K562 (cell line): Measurements from ENCODE around the gene NME7. TPM values are rescaled to one million over a fixed set of nuclear protein-coding genes. Genes with fewer than 3 reads are reported as not detected.
A peak's percentile ranks its signal among the peaks of the same experiment; 100 is the strongest.

Experiments
- ATAC-seq: fragments of 200-7000 bp; cut with Tn5 transposase; 3 replicates; pipeline ENCODE4 v1.9.1; 2020; ENCODE audit warnings: moderate library complexity
- BruUV-seq: library from RNA; stranded (reverse); fragments of 400-500 nt; replicated peaks from 2 replicates; lab custom pipeline; 2021; lab: Mats Ljungman, UMichigan
- CTCF ChIA-PET: fragments of 300-600 bp; formaldehyde crosslinking; extraction: SDS; loops from one replicate; lab custom pipeline; 2021; ENCODE audit warnings: low intra/inter-chr PET ratio; lab: Yijun Ruan, JAX
- POLR2A ChIA-PET: fragments of 300-600, 350-650 bp; sonication (Branson Sonifier 250); formaldehyde crosslinking; extraction: SDS; loops from one replicate; lab custom pipeline; 2021; ENCODE audit warnings: antibody characterized with exemption, inconsistent platforms; lab: Yijun Ruan, JAX
- DNase-seq, 4 experiments: peaks; one replicate each; pipeline versions ENCODE4 v3.0.0 to v3.0.0-alpha.2; 2011 to 2018; ENCODE audit warnings: low spot score in 3 of 4, mixed read lengths in 3 of 4; ENCODE audit errors: extremely low read depth in 1 of 4
- FAIRE-seq: peaks from 2 replicates; lab custom pipeline; 2011; peaks lifted over from hg19 to GRCh38; lab: Jason Lieb, UNC
- H2AFZ ChIP-seq: 2 replicates; pipeline ENCODE4 v1.6.0; 2011; ENCODE audit warnings: low read depth, low read length, control low read depth, inconsistent platforms
- H3K27ac ChIP-seq: fragments of 200-600 bp; 3 replicates; pipeline ENCODE4 v1.8.0; 2011; ENCODE audit warnings: low read depth, mild to moderate bottlenecking, control low read depth, inconsistent platforms, low read length, moderate library complexity, mixed read lengths; ENCODE audit errors: extremely low read depth
- H3K27me3 ChIP-seq, 2 experiments: fragments of 300-600 bp in 1 of 2; 2 replicates in 1 of 2; 3 replicates in 1 of 2; pipeline versions ENCODE4 v1.6.0 to v1.8.0; 2011; ENCODE audit warnings: inconsistent platforms in 2 of 2, low read length in 2 of 2, mild to moderate bottlenecking in 1 of 2, mixed read lengths in 1 of 2, moderate library complexity in 1 of 2; ENCODE audit not compliant: control insufficient read depth in 2 of 2, insufficient read depth in 2 of 2
- H3K36me3 ChIP-seq: fragments of 300-600 bp; 3 replicates; pipeline ENCODE4 v1.8.0; 2011; ENCODE audit warnings: mild to moderate bottlenecking, low read length, inconsistent platforms; ENCODE audit not compliant: control insufficient read depth, insufficient read depth
- H3K4me1 ChIP-seq, 2 experiments: fragments of 200-600 bp in 1 of 2; replicated peaks in 1 of 2; 2 replicates in 1 of 2; 3 replicates in 1 of 2; pipeline versions ENCODE4 v1.5.1 to v1.8.0; 2011; ENCODE audit warnings: inconsistent platforms in 2 of 2, low read length in 2 of 2, mild to moderate bottlenecking in 1 of 2, mixed read lengths in 1 of 2, moderate library complexity in 1 of 2; ENCODE audit not compliant: control insufficient read depth in 2 of 2, insufficient read depth in 2 of 2
- H3K4me2 ChIP-seq: 2 replicates; pipeline ENCODE4 v1.6.1; 2011; ENCODE audit warnings: low read length, control low read depth, inconsistent platforms, mixed read lengths; ENCODE audit not compliant: insufficient read depth
- H3K4me3 ChIP-seq: fragments of 200-600 bp; sonication (generic), shearing (Covaris generic); 2 replicates; pipeline ENCODE4 v1.5.1; 2016; ENCODE audit warnings: control low read depth, inconsistent platforms
- H3K79me2 ChIP-seq: fragments of 200-600 bp; 3 replicates; pipeline ENCODE4 v1.8.0; 2011; ENCODE audit warnings: low read length, inconsistent platforms; ENCODE audit not compliant: control insufficient read depth, insufficient read depth
- H3K9ac ChIP-seq, 2 experiments: 2 replicates each; pipeline versions ENCODE4 v1.6.0 to v1.6.1; 2011; ENCODE audit warnings: low read depth in 2 of 2, low read length in 2 of 2, control low read depth in 1 of 2, inconsistent platforms in 1 of 2, mild to moderate bottlenecking in 1 of 2, mixed read lengths in 1 of 2; ENCODE audit not compliant: insufficient read depth in 1 of 2
- H3K9me1 ChIP-seq: one replicate; pipeline ENCODE4 v1.6.0; 2011; ENCODE audit warnings: inconsistent platforms, mild to moderate bottlenecking, low read length, moderate library complexity; ENCODE audit not compliant: control insufficient read depth, insufficient read depth
- H3K9me3 ChIP-seq: replicated peaks from 2 replicates; pipeline ENCODE4 v1.5.1; 2011; ENCODE audit warnings: low read depth, low read length, inconsistent platforms; ENCODE audit not compliant: control insufficient read depth, insufficient read depth
- H4K20me1 ChIP-seq: replicated peaks from 2 replicates; pipeline ENCODE4 v1.6.1; 2011; ENCODE audit warnings: low read length, inconsistent platforms, mixed read lengths; ENCODE audit not compliant: control insufficient read depth, insufficient read depth
- CEBPB ChIP-seq: fragments of 450-650 bp; IDR thresholded peaks from 2 replicates; pipeline ENCODE4 v1.6.1; 2016; ENCODE audit warnings: missing genetic modification characterization, missing compliant biosample characterization
- CREB1 ChIP-seq, 2 experiments: sonication (generic) in 1 of 2; formaldehyde crosslinking in 1 of 2; IDR thresholded peaks; 2 replicates each; pipeline versions ENCODE4 v1.6.1 to v1.8.0; 2012 to 2022; ENCODE audit warnings: inconsistent platforms in 1 of 2, mild to moderate bottlenecking in 1 of 2, missing genetic modification reagents in 1 of 2, moderate library complexity in 1 of 2
- HDGF ChIP-seq: fragments of 450-650 bp; IDR thresholded peaks from 2 replicates; pipeline ENCODE4 v1.6.1; 2016
- PHB2 ChIP-seq: fragments of 450-650 bp; IDR thresholded peaks from 2 replicates; pipeline ENCODE4 v1.6.1; 2017; ENCODE audit warnings: low read depth
- POLR2A ChIP-seq: fragments of 450-650 bp; conservative IDR thresholded peaks from 2 replicates; pipeline ENCODE4 v1.6.1; 2016
- THRB ChIP-seq: fragments of 450-650 bp; formaldehyde crosslinking; conservative IDR thresholded peaks from 2 replicates; pipeline ENCODE4 v1.4.0; 2022; ENCODE audit warnings: mild to moderate bottlenecking, missing genetic modification characterization
- WGBS: fragments of 100-300 bp; shearing (Covaris generic); methylation state at CpG from one replicate; pipeline ENCODE4 v1.1.6; 2016; ENCODE audit warnings: low coverage, mixed read lengths; ENCODE audit not compliant: insufficient coverage; ENCODE audit errors: missing lambda C conversion rate; 5-methylcytosine and 5-hydroxymethylcytosine counted together
- in situ Hi-C: fragments of 300-500 bp; cut with MboI; formaldehyde crosslinking; loops from 4 replicates; pipeline ENCODE4 v1.15.0; 2018; ENCODE audit warnings: inconsistent platforms, mixed read lengths
- intact Hi-C: fragments of 100-400 bp; cut with micrococcal nuclease; formaldehyde crosslinking; loops from 2 replicates; pipeline ENCODE4 v1.14.2; 2022
- polyA plus RNA-seq, 8 experiments: library from polyadenylated mRNA; depleted of rRNA in 4 of 8; stranded (reverse) in 5 of 8; unstranded in 3 of 8; fragments of >200 nt; fragmentation: Nextera tagmentation in 2 of 8; fragmentation: Illumina TruSeq in 1 of 8; extraction: Ambion mirVana in 2 of 8; extraction: Trizol in 1 of 8; gene quantifications; 2 replicates each; pipeline versions ENCODE4 v1.2.1 to v1.2.3, GENCODE V29; 2011 to 2014; ENCODE audit warnings: inconsistent platforms in 1 of 8, missing spikeins in 1 of 8
- total RNA-seq, 7 experiments: library from RNA; depleted of rRNA in 6 of 7; stranded (reverse); fragments of >200 nt in 6 of 7; fragmentation: Illumina TruSeq in 2 of 7; extraction: Trizol in 2 of 7; gene quantifications; 2 replicates each; pipeline versions ENCODE4 v1.2.1 to v1.2.3, GENCODE V29; 2011 to 2021; ENCODE audit warnings: low replicate concordance in 1 of 7

Gene NME7
- total and polyA plus RNA-seq, 9 of the 15 experiments (the other 6 are each of a cell fraction or from before 2014, with no cell fraction given), result 7.9 to 43.2 (median 23.9) TPM

GRCh38 chr1:169112241-169112640 is 255.4 kb downstream of the NME7 start (continued):
- TF ChIP-seq CEBPB (tag), result peak; percentile 46
- TF ChIP-seq HDGF, result no peak

- FAIRE-seq (no peak), DNase-seq (no peak), ATAC-seq (no peak)
- no peaks in the 10 kb centered on the region for H4K20me1 ChIP-seq
- H3K36me3 ChIP-seq, result no peaks in the 10 kb centered on the region
- H3K9me1 ChIP-seq, result no peaks in the 10 kb centered on the region
- peaks cover 0 to 6% of the 10 kb centered on the region in 2 experiments; a peak in 1 of 5 replicates for H3K27me3 ChIP-seq
- H3K9me3 ChIP-seq, result no peaks in the 10 kb centered on the region
- no peak overlapping the region for H2AFZ ChIP-seq
- H3K4me1 ChIP-seq, result peaks cover 3 to 11% of the 10 kb centered on the region in 2 experiments; a peak in 4 of 5 replicates
- H3K27ac ChIP-seq, result no peak overlapping the region
- no peak overlapping the region for H3K4me3 ChIP-seq
- ChIA-PET POLR2A (interaction anchor here (0.5 to 1.6 kb wide), 4 partner anchors 11 to 235 kb away, joined by 3 read pairs; no protein-coding TSS in a partner anchor), CTCF (no interaction called here)
- H3K79me2 ChIP-seq, result no peaks in the 10 kb centered on the region
- no peak overlapping the region for H3K9ac ChIP-seq
- intact Hi-C loops (no loop called here), in situ Hi-C loops (no loop called here)
- H3K4me2 ChIP-seq, result no peak overlapping the region
- BruUV-seq, result no TSS peak
- 47% methylated on average over 6 of the region's 6 CpGs for WGBS
- TF ChIP-seq THRB (CRISPR knock-in tag) (no peak), CREB1 (IDR thresholded peaks at IDR 0.05) (no peak), CREB1 (CRISPR knock-in tag; IDR thresholded peaks at IDR 0.05) (no peak), PHB2 (no peak), POLR2A (no peak)
These were observed 256.1 kb downstream of the NME7 start for GRCh38 chr1:169111472-169111871.
